ENCODE data around the gene GNL1. TPM values are rescaled to one million over a fixed set of nuclear protein-coding genes. Genes with fewer than 3 reads are reported as not detected.

The GNL1 gene
- total and polyA plus RNA-seq, 2 of the 8 experiments (the other 6 are each of a cell fraction or from before 2014, with no cell fraction given), result 42.4 to 67.8 TPM

GRCh38 chr6:30568245-30568644 lies 12.0 kb upstream of the GNL1 start:
- Histone ChIP-seq H3K4me2 (ENCODE audit: insufficient read depth in 1 of 2, low read depth in 2 of 2, low read length in 2 of 2) (no peak overlapping the region), H3K36me3 (ENCODE audit: control insufficient read depth in 2 of 4, insufficient read depth in 4 of 4, low read length in 3 of 4) (peaks cover 0 to under 1% (median 0%) of the 10 kb centered on the region in 4 experiments; a peak in 5 of 8 replicates), H2BK5ac (ENCODE audit: low read depth, low read length) (no peak overlapping the region), H3K4ac (replicated peaks; ENCODE audit: insufficient read length, low read depth, low read length) (no peak overlapping the region), H4K20me1 (replicated peaks in 1 of 2; ENCODE audit: control insufficient read depth in 1 of 2, insufficient read depth in 2 of 2, low read length in 2 of 2) (peaks cover 3 to 8% of the 10 kb centered on the region in 2 experiments), H3K4me3 (ENCODE audit: extremely low read depth in 1 of 4, insufficient read depth in 2 of 4, low read depth in 3 of 4, low read length in 4 of 4) (no peak overlapping the region), H3K56ac (replicated peaks; ENCODE audit: insufficient read length, low read depth, low read length) (no peak overlapping the region), H3K9ac (replicated peaks in 1 of 4; ENCODE audit: extremely low read depth in 1 of 4, low read depth in 3 of 4, low read length in 3 of 4) (no peak overlapping the region), H3K9me3 (ENCODE audit: insufficient read depth in 2 of 2, low read depth in 1 of 2, low read length in 1 of 2) (no peaks in the 10 kb centered on the region), H3K23me2 (ENCODE audit: low read depth, low read length) (peaks cover 9% of the 10 kb centered on the region; the same call in 1 of the 2 replicates), H2BK15ac (ENCODE audit: low read length) (no peak overlapping the region), H2BK20ac (ENCODE audit: low read length) (no peak overlapping the region), H4K5ac (ENCODE audit: insufficient read length, low read depth, low read length) (no peak overlapping the region), H2BK120ac (replicated peaks; ENCODE audit: low read depth, low read length) (no peak overlapping the region), H3K27ac (ENCODE audit: low read depth, low read length) (no peak overlapping the region), H2BK12ac (ENCODE audit: low read depth, low read length) (no peak overlapping the region), H3K14ac (ENCODE audit: insufficient read length) (no peak overlapping the region), H2AK5ac (ENCODE audit: low read depth, low read length) (no peak overlapping the region), H3K27me3 (replicated peaks in 1 of 4; ENCODE audit: control insufficient read depth in 3 of 4, extremely low read depth in 1 of 4, insufficient read depth in 3 of 4, low read length in 3 of 4) (no peaks in the 10 kb centered on the region), H3K79me2 (ENCODE audit: control insufficient read depth in 1 of 2, insufficient read depth in 2 of 2, low read length in 2 of 2) (peaks cover 15 to 18% of the 10 kb centered on the region in 2 experiments), H3K79me1 (ENCODE audit: low read depth, low read length) (peaks cover 9% of the 10 kb centered on the region; the same call in 1 of the 2 replicates), H2AFZ (ENCODE audit: low read length) (no peak overlapping the region), H4K91ac (replicated peaks; ENCODE audit: insufficient read length, low read length) (no peak overlapping the region), H4K8ac (ENCODE audit: extremely low read depth, insufficient read depth, low read length) (no peak overlapping the region), H3K4me1 (replicated peaks in 1 of 4; ENCODE audit: control insufficient read depth in 3 of 4, insufficient read depth in 4 of 4, low read length in 3 of 4) (peaks cover 0 to 4% (median 2%) of the 10 kb centered on the region in 4 experiments; a peak in 5 of 7 replicates), H3K23ac (ENCODE audit: insufficient read length) (no peak overlapping the region), H3K18ac (ENCODE audit: extremely low read depth, low read length) (no peak overlapping the region)
- POLR2A ChIA-PET (ENCODE audit: partially characterized antibody), result interaction anchor here (1.7 to 4.9 kb wide), 5 partner anchors 11 to 45 kb away, joined by 5 to 68 read pairs (median 10); partner anchors contain the start of genes GNL1 and PRR3
- 57% methylated on average over 3 of the region's 3 CpGs; no CpG with 5 or more reads in 1 of the 2 experiments for WGBS, 2 experiments (ENCODE audit: extremely low coverage in 1 of 2, insufficient coverage in 1 of 2, insufficient read length in 1 of 2, insufficient replicate concordance in 2 of 2, low coverage in 1 of 2, low lambda C conversion rate in 2 of 2, missing lambda C conversion rate in 1 of 2)
- TF ChIP-seq JUND (IDR thresholded peaks at IDR 0.05; ENCODE audit: low read length) (no peak), HDAC6 (IDR thresholded peaks at IDR 0.05; ENCODE audit: low read depth, low read length) (no peak), YY1 (IDR thresholded peaks at IDR 0.05; ENCODE audit: low read depth, low read length) (no peak), POU5F1 (IDR thresholded peaks at IDR 0.05; ENCODE audit: low read depth, low read length) (no peak), JUN (IDR thresholded peaks at IDR 0.05; ENCODE audit: low read depth, low read length) (no peak), CHD2 (IDR thresholded peaks at IDR 0.05; ENCODE audit: low read length) (no peak), TBP (IDR thresholded peaks at IDR 0.05; ENCODE audit: low read depth, low read length) (no peak), SUZ12 (IDR thresholded peaks at IDR 0.05; ENCODE audit: low read length) (no peak), GABPA (IDR thresholded peaks at IDR 0.05; ENCODE audit: borderline replicate concordance, insufficient read depth, low read length) (no peak), NRF1 (IDR thresholded peaks at IDR 0.05; ENCODE audit: low read depth, low read length) (no peak), CREB1 (IDR thresholded peaks at IDR 0.05) (no peak), MAFK (IDR thresholded peaks at IDR 0.05; ENCODE audit: low read depth, low read length) (no peak), CBX8 (IDR thresholded peaks at IDR 0.05; ENCODE audit: borderline replicate concordance, low read depth, low read length) (no peak), EP300 (IDR thresholded peaks at IDR 0.05; ENCODE audit: borderline replicate concordance in 1 of 2, low read depth in 2 of 2, low read length in 2 of 2) (no peak)
- DNase-seq (ENCODE audit: low read depth in 1 of 2, low spot score in 2 of 2), result no peak
- CTCF ChIA-PET (ENCODE audit: partially characterized antibody), result interaction anchor here (1.2 to 1.7 kb wide), 2 partner anchors 29 to 117 kb away, joined by 3 read pairs; no protein-coding TSS in a partner anchor
- FAIRE-seq, result no peak

Measured in H1 (cell line).